Measurements from ENCODE around the gene NHSL1.

NHSL1 gene

GRCh38 chr6:138482816-138483215, 16.5 kb downstream of the NHSL1 start (continued):
- TF ChIP-seq ZFP3 (CRISPR knock-in tag; IDR thresholded peaks at IDR 0.05) (no peak), ISL1 (CRISPR knock-in tag; IDR thresholded peaks at IDR 0.05) (no peak), PATZ1 (CRISPR knock-in tag; IDR thresholded peaks at IDR 0.05; ENCODE audit: borderline replicate concordance) (no peak)

GRCh38 chr6:138480279-138480949, 18.9 kb downstream of the NHSL1 start:
- no peak for ATAC-seq

GRCh38 chr6:138477913-138478539, 21.3 kb downstream of the NHSL1 start:
- TF ChIP-seq CREB5 (CRISPR knock-in tag; IDR thresholded peaks at IDR 0.05; ENCODE audit: low read depth) = no peak
- no peak for TF ChIP-seq TCF4 (CRISPR knock-in tag; IDR thresholded peaks at IDR 0.05; ENCODE audit: borderline replicate concordance)
- no peak for TF ChIP-seq TSHZ2 (CRISPR knock-in tag; IDR thresholded peaks at IDR 0.05)
- no peak for TF ChIP-seq ZNF70 (CRISPR knock-in tag; IDR thresholded peaks at IDR 0.05)
- no peak for TF ChIP-seq OSR1 (CRISPR knock-in tag; IDR thresholded peaks at IDR 0.05)
- no peak for TF ChIP-seq CSDC2 (CRISPR knock-in tag; IDR thresholded peaks at IDR 0.05)
- no peak for TF ChIP-seq POU6F1 (CRISPR knock-in tag; IDR thresholded peaks at IDR 0.05; ENCODE audit: borderline replicate concordance, low read depth)
- TF ChIP-seq ARNTL (CRISPR knock-in tag; IDR thresholded peaks at IDR 0.05; ENCODE audit: borderline replicate concordance, low read depth) = no peak
- TF ChIP-seq ZFP3 (CRISPR knock-in tag; IDR thresholded peaks at IDR 0.05) = no peak
- no peak for TF ChIP-seq TOX (CRISPR knock-in tag; IDR thresholded peaks at IDR 0.05; ENCODE audit: borderline replicate concordance)
- TF ChIP-seq ESRRG (CRISPR knock-in tag; IDR thresholded peaks at IDR 0.05) = no peak
- ATAC-seq = no peak

More at GRCh38 chr6:138480279-138480949, 18.9 kb downstream of the NHSL1 start:
- no peak for TF ChIP-seq TOX (CRISPR knock-in tag; IDR thresholded peaks at IDR 0.05; ENCODE audit: borderline replicate concordance)

GRCh38 chr6:138476116-138476515, 23.2 kb downstream of the NHSL1 start:
- TF ChIP-seq TSHZ2 (CRISPR knock-in tag; IDR thresholded peaks at IDR 0.05) (no peak), CSRNP3 (CRISPR knock-in tag; IDR thresholded peaks at IDR 0.05) (no peak), TOX (CRISPR knock-in tag; IDR thresholded peaks at IDR 0.05; ENCODE audit: borderline replicate concordance) (no peak), TCF4 (CRISPR knock-in tag; IDR thresholded peaks at IDR 0.05; ENCODE audit: borderline replicate concordance) (no peak), ZFP30 (CRISPR knock-in tag; IDR thresholded peaks at IDR 0.05) (no peak), ZNF565 (CRISPR knock-in tag; conservative IDR thresholded peaks at IDR 0.05; ENCODE audit: low read depth) (no peak), ZC3H10 (CRISPR knock-in tag; IDR thresholded peaks at IDR 0.05) (no peak), ESRRG (CRISPR knock-in tag; IDR thresholded peaks at IDR 0.05) (no peak), CSDC2 (CRISPR knock-in tag; IDR thresholded peaks at IDR 0.05) (no peak)
- ATAC-seq = no peak

Data from SK-N-SH treated with all-trans-retinoic acid at 6 μM for 48 hours (cell line).